Left kidney (tissue), 2 donors: Measurements from ENCODE around the gene KIF1A. TPM values are rescaled to one million over a fixed set of nuclear protein-coding genes. Genes with fewer than 3 reads are reported as not detected.
A peak's percentile ranks its signal among the peaks of the same experiment; 100 is the strongest.

Source experiments
- DNase-seq: peaks from one replicate; pipeline ENCODE4 v3.0.0-alpha.2; 2013
- polyA plus RNA-seq: library from polyadenylated mRNA; unstranded; fragments of 120-200 nt; gene quantifications from one replicate; pipeline ENCODE4 v1.2.1, GENCODE V29; 2013; ENCODE audit not compliant: insufficient read length

KIF1A gene
- polyA plus RNA-seq, 1 donor: 11.1 TPM

DNA sequence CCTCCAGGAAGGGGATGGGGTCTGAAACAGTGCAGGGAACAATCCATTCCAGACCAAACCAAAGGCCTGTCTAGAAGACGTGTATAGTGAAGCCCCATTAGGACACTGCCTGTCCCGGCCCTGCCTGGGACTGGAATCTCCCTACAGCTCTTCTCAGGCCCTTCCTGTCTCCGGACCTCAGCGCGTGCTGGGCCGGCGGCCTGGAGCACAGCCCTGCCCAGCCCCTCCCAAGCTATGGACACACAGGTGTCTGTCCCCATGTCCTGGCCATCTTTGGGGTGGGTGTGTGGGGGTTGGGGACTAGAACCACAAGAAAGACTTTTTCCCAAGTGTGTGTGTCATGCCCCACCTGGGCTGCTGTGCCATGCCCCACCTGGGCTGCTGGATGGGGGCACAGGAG is 51.8 kb downstream of the KIF1A start:
- no peak for DNase-seq

DNA sequence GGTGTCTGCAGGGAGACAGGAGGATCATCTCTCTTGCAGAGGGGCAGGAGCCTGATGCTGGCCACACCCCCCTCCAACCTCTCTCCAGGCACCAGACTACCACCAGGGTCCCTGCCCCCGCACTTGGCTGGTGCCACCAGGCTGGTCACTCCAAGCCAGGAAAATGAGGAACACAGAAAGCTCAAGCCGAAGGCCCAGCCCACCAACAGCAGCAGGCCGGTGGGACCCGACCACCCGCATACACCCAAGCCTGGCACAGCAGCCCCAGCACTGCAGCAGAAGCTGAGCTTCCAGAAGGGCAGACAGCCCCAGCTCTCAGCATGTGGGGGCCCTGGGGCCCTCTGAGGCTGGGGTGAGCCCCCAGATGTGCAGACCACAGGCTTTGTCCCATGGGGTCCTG is 52.7 kb downstream of the KIF1A start:
- DNase-seq: no peak

DNA sequence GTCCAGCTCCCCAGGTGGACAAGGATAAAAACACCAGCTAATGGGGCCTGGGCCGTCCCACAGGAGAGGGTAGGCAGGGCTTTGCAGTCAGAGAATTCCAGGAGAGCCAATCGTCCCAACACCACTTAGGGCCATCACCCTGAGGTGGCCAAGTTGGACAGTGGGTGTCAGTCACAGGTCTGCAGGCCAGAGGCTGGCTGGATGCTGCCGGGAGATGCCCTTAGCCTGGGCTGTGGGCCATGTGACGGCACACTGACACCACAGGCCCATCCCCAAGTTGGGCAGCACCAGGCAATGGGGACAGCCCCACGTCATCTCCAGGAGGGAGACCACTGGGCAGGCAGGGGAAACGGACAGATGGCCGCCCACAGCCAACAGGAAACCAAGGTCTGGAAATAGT is 53.9 kb downstream of the KIF1A start:
- DNase-seq: no peak

DNA sequence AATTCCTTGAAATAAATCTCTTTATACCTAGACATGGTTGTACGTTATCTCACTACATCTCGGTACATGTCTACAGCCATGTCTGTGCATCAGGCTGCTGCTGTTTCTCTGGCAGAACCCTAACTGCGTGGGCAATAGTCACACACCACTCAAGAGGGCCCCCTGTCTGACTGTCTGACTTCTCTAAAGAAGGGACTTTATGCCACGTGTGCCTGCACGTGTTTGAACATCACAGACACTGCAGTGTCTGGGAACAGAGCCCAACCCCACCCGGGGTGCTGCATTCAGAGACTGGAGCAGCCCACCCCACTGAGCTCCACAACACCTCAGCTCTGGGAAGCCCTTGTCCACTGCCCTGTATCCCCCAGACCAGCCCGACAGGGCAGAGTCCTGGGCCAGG is 55.0 kb downstream of the KIF1A start:
- no peak for DNase-seq

DNA sequence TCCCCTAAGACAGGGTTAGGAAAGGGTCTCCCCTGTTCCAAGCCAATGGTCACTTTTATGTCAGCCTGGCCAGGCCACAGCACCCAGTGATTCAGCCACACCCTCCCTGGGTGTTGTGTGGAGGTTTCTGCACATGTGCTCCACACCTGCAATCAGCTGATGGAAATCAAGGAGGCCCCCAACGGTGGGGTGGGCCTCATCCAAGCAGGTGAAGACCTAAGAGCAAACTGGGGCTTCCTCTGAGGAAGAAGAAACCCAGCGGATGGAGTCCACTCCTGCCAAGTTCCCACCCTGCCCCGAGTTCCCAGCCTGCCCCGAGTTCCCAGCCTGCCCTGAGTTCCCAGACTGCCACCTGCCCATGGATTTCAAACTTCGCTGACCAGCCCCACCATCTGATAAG is 55.4 kb downstream of the KIF1A start:
- no peak for DNase-seq

DNA sequence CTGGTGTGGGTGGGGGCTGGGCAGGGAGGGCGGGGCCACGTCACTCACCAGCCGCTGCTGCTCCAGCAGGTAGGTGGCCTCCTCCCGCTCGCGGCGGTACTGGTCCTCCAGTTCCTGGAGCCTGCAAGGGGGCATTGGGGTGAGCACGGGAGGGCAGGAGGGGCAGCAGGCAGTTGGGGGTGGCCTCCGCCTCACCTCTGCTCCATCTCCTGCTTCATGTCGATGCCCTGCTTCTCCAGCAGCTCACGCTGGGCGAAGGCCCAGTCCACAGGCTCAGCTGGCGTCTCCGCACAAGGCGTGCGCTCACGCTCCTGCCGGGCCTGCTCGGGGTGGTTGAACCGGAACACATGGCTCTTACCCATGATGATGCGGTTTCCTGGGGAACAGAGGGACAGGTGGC is 57.0 kb downstream of the KIF1A start:
- DNase-seq: no peak

DNA sequence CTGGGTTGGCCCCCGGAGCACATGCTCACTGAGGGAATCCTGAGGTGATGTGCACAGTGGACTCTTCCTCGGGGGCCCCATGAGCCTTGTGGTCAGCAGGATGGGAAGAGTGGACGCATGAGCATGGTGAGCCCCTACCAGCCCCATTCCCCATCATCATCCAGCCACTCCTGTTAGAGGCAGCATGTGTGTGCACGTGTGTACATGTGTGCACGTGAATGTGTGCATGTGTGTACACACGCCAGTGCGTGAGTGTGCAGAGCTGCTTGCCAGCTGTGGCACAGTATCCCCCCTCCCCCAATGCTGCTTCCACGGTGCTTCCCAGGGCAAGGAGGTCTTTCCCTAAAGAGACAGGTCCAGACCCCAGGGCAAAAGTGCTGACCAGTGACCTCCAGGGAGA is 57.8 kb downstream of the KIF1A start:
- DNase-seq: no peak

DNA sequence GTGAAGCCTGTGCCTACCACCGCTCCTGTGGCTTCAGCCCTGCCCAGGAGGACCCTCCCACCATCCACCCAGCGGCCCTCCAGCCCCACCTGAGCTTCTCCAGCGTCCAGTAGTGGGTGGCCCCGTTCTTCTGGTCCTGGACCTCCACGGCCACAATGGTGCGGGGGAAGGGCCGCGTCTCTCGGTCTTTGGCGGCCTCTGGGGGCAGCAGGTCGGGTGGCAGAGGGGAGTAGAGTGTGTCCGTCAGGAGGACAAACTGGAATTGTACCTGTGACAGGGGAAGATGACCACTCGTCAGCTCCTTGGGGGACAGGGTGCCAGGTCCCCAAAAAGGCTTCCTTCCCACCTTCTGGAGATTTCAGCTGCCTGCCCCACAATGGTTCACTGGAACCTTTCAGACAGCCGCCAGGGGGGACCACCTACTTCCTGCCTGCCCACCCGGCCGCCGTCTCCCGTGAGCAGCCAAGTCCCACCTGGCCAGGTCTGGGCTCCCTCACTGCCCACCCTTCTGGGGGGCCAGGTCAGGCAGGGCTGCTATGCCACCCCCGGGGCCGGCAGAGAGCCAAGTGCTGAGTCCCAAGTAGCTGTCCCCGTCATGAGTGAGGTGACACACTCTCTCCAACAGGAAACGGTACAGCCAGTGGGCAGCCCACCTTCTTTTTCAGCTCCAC is 59.3 kb downstream of the KIF1A start:
- DNase-seq: no peak

DNA sequence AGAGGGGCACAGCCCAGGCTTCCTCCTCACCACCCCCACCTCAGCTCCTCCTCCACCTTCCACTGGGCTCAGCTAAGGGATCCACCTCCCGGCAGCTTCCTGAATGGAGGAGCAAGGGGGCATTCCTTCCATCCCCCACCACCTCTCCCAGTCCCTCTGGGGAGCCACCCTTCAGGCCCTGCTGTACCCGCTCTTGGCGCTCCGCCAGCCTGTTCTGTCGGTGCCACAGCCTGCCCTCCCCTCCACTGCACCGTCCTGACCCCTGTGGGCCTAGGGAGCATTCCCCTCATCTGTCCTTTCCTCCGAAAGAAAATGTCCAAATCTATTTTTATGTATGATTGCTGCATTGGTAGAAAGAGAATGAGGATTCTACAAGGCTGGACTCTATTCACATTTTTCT is 59.9 kb downstream of the KIF1A start:
- no peak for DNase-seq

DNA sequence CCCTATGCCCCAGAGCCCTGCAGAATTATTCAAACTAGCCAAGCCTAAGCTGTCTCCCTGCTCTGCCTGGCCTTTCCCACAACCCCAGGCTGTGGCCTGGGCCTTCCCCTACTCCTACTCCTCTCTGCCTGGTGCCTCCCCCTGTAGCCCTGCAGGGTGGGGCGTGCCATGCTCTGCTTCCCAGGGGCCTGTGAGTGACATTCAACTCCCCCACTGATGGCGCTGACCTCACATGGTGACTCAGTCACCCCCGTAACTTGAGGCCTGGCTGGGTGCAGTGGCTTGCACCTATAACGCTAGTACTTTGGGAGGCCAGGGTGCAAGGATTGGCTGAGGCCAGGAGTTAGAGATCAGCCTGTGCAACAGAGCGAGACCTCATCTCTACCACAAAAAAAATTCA is 60.6 kb downstream of the KIF1A start:
- DNase-seq: no peak

DNA sequence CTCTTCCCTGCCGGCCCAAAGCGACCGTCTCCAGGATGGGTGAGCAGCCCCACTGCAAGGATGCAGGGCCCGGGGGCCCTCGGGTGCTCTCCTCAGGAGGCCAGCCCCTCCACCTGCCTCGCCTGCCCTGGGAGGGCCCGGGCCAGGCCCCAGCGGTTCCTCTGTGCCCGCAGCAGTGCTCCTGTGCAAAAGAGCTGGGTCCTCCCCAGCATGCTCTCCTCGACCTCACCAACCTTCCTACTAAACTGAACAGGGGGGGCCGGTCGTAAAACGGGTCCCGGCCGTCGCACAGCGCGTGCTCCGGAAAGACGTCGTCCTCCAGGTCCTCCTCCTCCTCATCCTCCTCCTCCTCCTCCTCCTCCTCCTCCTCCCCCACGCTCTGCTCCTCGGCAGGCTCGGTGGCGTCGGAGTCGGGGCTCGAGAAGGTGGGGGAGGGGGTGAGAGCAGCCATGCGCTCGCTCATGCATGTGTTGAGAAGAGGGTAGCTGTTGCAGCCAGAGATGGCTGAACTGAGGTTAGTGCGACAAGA is 62.9 kb downstream of the KIF1A start:
- peak; percentile 53 for DNase-seq

DNA sequence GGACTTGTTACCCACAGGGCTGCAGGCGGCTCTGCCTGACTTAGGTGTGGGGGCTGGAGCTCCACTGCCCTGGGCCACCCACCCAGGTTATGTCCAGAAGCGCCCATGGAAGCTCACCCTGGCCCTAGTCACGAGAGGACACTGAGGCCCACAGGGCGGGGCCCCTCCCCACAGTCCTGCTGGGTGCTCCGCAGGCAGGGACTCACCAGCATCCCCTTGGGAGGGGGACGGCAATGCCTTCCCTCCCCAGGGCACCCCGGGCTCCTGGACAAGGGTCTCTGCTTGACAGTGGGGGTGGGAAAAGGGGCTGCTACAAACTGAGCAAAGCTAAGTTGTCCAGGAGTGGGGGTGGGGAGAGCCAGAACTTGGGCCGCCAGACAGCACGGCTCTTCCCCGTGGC is 67.8 kb downstream of the KIF1A start:
- no peak for DNase-seq

DNA sequence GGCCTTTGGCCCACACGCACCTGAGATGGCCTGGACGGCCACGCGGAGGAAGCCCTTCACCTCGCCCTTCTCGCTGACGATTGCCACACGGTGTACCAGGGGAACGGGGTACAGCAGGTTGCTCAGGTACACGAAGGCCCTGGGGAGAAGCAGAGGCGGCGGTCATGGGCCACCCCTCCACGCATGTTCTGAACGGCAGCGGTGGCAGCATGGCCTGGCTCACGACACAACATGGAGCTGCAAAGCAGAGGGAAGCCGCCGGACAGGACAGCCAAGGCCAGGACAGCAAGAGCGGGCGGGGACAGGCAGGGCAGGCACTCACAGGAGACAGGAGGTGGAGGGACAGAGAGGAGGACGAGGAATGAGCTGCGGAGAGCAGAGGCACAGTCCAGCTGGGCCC is 69.6 kb downstream of the KIF1A start:
- DNase-seq: no peak

DNA sequence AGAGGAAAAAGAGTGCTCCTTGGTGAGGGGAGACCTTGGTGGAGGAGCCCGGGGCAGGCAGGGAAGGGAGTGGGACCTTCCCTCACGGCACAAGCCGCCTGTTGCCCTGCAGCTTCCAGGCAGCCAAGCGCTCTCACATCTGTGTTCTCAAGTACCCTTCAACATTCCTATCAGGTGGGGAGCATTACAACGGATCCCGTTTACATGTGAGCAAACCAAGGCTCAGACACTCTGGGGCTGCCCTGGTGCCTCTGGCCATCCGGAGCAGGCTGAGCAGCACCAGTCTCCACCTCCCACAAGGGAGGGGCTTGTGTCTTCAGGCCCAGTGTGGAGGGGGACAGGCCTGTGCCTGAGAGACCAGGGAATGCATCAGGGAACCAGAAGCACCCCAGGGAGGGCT is 70.5 kb downstream of the KIF1A start:
- DNase-seq: no peak

DNA sequence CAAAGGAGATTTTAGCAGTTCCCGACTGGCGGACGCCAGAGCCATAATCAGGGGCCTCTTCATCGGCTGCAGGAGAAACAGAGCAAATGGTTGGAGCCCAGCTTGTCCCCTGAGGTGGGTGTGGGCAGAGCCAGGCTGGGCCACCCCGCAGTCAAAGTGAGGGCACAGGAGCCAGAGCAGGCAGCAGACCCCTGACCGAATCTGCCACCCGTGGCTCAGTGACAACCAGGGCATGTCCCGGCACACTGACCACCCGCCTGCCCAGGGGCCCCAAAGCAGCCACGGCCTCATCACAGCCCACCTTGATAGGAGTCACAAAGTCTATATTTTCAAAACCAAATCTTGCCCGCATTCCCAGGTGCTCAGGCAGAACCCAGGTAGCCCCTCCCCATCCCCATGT is 72.8 kb downstream of the KIF1A start:
- DNase-seq: no peak

DNA sequence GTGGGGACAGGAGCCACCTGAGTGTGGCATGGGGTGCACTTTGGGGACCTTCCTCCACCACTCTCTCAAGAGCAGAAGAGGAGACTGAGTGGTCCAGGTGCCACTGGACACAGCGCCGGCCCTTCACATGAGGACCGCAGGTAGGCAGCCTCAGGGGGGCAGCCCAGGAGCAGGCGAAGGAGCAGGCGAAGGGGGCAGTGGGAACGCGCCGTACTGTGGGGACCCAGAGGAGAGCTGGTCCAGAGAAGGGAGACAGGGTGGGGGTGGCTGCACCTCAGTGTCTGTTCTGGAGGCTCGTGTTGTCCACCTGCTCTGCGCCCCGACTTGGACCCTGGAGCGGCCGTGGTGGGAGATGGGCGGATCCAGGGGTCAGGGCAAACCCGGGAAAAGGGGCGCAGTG is 73.3 kb downstream of the KIF1A start:
- no peak for DNase-seq

DNA sequence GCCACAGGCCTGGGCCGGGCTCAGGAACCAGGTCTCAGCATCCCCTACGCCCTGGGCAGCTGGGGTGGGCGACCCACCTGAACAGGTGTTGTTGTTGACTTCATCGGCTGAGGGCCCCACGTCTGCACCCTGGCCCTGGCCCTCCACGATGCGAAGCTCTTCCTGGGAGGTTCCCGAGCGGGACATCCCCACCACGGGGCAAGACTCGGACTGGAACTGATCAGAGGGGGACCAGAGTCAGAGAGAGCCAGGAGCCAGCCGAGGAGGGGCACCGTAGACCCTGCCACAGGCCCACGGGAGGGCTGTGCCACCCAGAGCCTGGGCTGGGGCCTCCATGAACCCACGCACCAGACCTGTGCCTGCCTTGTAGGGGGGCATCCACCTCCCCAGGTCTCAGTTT is 74.1 kb downstream of the KIF1A start:
- DNase-seq: no peak

DNA sequence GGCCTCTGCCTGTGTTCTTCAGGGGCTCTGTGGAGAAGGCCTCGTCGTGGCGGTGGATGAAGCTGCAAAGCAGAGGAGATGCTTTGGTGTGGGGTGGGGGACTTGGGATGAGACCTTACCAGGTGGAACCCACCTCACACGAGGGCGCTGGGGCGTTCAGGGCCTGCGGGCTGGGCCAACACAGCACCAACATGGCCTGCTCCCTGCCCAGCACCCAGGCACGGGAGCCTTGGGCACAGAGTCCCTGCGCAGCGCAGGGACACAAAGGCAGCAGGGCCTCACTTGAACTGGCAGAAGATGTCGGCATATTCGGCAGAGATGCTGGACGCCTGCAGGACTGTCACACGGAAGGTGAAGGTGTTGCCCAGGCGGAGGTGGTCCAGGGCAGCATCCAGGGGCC is 74.6 kb downstream of the KIF1A start:
- DNase-seq: no peak

DNA sequence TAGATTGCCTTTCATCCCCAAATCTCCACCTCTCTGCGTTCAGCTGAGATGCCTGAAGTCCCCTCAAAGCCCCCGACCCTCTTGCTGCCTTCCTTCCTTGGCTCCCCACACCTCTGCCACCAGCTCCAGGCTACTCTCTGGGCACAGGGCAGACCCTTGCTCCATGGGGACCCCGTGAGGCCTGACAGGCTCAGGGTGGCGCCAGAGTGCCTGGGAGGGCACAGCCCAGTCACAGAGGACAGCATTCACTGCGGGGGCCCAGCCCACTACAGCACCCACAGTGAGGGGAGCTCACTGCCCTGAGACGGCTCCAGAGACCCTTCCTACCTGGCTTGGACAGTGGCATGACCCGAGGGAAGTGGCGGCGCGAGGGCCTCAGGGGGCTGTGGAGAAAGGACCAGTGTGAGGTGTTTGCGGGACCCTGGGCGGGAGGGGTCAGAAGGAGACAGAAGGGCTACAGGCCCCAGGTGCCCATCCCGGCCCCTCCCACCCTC is 77.4 kb downstream of the KIF1A start:
- no peak for DNase-seq

DNA sequence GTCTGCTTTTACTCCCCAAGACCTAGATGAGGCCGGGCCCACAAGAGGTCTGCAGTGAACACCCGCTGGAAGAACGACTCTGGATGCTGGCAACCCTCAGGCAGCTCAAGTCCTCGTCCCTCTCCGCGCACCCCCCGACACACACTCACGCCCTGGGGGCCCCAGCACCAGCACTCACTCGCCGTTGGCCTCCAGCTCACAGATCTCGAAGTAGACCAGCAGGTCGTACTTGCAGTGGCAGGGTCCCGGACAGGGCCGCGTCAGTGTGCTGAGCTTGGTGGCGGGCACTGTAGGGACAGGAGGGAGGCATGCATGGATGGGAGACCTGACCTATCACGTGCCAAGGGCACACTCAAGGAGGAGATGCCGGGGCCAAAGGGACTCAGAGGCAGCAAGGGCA is 78.9 kb downstream of the KIF1A start:
- DNase-seq: no peak

DNA sequence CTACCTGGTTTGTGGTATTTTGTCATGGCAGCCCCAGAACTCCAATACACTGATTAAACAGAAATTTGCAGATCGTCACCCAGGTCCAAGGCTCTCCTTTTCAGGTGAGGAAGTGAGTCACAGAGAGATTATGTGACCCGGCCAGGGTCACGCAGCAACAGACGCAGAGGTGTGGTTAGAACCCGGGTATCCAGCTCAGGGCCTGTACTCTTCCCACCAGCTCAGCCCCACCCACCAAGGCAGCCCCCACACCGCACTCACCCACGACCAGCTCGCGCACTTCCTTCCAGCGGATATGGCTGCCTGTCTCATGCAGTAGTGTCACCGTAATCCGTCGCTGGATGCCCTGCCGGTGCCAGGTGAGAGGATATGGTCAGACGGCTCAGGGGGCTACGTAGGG is 80.2 kb downstream of the KIF1A start:
- no peak for DNase-seq

DNA sequence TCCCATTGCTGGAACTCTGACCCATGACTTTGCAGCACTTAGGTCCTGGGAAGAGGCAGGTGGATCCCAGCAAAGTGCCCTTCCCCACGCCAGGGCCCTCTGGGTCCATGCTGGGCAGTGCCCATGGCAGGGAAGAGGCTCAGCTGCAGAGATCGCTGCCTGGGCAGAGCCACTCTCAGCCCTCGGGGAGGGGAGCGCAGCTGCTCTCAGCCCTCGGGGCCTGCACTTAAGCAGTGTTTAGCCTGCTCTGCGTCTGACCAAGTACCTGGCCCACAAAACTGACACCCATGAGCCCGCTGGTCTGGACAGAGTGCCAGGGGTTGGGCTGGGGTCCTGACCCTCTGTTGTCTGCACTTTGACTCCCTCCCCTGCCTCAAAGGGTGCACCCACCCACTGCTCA is 82.1 kb downstream of the KIF1A start:
- DNase-seq: no peak

DNA sequence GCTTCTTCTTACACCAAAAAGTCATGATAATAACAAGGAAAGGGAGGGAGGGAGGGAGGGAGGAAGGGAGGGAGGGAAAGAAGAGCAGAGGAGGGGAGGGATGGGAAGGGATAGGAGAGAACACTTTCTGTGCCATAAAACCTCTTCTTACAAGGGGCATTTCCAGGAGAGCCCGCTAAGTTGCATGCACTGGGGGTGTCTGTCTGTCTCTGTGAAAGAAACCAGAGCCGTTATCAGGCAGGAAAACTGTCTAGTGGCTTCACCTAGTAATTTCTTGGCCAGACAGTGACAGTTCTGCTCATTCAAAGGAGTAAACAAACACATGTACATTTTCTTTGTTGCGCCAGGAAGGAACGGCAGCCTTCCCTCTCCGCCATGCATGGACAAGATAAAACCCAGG is 82.5 kb downstream of the KIF1A start:
- DNase-seq: no peak
